ENCODE results near the gene ZNF428.
A peak's percentile ranks its signal among the peaks of the same experiment; 100 is the strongest.

Gene ZNF428

DNA sequence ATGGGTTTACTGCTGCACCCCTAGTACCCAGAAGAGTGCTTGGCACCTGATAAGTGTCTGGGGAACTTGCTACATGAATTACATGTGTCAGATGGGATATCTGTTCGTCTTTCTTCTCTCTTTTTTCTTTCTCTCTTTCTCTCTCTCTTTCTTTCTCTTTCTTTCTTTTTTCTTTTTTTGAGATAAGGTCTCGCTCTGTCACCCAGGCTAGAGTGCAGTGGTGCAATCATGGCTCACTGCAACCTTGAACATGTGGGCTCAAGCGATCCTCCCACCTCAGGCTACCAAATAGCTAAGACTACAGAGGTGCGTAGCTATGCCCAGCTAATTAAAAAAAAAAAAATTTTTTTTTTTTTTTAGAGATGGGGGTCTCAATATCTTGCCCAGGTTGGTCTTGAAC lies 14.1 kb upstream of the ZNF428 start:
- no peaks in the 10 kb centered on the region for H3K9me3 ChIP-seq
- no peaks in the 10 kb centered on the region for H3K36me3 ChIP-seq
- H3K4me3 ChIP-seq (ENCODE audit: low read depth, low read length) = no peak overlapping the region
- peaks cover 5% of the 10 kb centered on the region for H3K27me3 ChIP-seq
- no peak for DNase-seq
- TF ChIP-seq, protein P1, sequence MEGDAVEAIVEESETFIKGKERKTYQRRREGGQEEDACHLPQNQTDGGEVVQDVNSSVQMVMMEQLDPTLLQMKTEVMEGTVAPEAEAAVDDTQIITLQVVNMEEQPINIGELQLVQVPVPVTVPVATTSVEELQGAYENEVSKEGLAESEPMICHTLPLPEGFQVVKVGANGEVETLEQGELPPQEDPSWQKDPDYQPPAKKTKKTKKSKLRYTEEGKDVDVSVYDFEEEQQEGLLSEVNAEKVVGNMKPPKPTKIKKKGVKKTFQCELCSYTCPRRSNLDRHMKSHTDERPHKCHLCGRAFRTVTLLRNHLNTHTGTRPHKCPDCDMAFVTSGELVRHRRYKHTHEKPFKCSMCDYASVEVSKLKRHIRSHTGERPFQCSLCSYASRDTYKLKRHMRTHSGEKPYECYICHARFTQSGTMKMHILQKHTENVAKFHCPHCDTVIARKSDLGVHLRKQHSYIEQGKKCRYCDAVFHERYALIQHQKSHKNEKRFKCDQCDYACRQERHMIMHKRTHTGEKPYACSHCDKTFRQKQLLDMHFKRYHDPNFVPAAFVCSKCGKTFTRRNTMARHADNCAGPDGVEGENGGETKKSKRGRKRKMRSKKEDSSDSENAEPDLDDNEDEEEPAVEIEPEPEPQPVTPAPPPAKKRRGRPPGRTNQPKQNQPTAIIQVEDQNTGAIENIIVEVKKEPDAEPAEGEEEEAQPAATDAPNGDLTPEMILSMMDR (IDR thresholded peaks at IDR 0.05; ENCODE audit: low read depth, low read length) = no peak
- peaks cover 4% of the 10 kb centered on the region for H3K4me1 ChIP-seq

DNA sequence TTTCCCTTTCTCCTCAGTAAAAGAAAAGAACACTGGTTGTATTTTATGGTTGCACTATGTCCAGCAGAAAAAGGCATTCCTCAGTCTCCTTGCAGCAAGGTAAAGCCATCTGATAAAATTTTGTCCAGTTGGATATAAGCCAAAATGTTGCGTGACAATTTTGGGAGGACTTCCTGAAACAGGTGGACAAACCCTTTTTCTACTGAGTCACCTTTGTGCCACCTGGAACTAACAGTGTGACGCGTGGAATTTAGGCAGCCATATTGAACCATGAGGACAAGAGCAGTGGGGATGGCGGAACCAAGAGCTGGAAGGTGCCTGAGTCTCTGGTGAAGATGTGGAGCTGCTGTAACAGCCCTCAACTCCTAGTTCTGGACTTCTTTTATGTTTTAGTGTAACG lies 12.1 kb upstream of the ZNF428 start:
- Histone ChIP-seq H3K4me3 (ENCODE audit: low read depth, low read length) (no peak overlapping the region), H3K27me3 (no peaks in the 10 kb centered on the region), H3K9me3 (no peaks in the 10 kb centered on the region; the same call in 1 of the 2 replicates), H3K36me3 (no peaks in the 10 kb centered on the region), H3K4me1 (peaks cover 4% of the 10 kb centered on the region)
- TF ChIP-seq, protein P1 (IDR thresholded peaks at IDR 0.05; ENCODE audit: low read depth, low read length) = no peak
- no peak for DNase-seq

DNA sequence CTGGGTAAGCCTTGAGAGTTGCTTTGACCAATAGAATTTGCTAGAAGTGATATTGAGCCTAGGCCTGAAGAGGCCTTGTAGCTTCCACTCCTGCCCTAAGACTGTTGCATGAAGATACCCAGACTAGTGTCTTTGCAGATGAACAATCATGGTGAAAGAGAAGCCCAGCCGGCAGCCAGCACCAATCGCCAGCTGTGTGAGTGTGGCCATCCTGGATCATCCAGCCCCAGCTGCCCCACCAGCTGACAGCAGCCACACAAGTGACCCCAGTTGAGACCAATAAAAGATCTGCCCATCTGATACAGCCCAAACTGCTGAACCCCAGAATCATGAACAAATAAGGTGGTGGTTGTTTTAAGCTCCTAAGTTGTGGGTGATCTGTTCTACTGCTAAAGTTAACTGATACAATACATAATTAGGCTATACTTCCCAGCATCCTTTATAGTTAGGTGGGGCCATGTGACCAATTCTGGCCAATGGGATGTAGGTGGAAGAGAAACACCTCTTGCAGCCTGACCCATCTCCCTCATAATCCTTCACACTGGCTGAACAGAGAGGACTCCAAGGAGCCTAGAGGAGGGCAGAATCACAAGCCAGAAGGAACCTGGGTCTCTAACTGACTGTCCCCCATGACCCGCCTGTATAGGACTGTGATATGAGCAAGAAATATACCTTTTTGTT lies 9.4 kb upstream of the ZNF428 start:
- Histone ChIP-seq H3K4me1 (no peaks in the 10 kb centered on the region), H3K9me3 (no peaks in the 10 kb centered on the region; the same call in 1 of the 2 replicates), H3K27me3 (no peaks in the 10 kb centered on the region), H3K4me3 (ENCODE audit: low read depth, low read length) (no peak overlapping the region), H3K36me3 (no peaks in the 10 kb centered on the region)
- TF ChIP-seq, protein P1 (IDR thresholded peaks at IDR 0.05; ENCODE audit: low read depth, low read length) = no peak
- DNase-seq = no peak

DNA sequence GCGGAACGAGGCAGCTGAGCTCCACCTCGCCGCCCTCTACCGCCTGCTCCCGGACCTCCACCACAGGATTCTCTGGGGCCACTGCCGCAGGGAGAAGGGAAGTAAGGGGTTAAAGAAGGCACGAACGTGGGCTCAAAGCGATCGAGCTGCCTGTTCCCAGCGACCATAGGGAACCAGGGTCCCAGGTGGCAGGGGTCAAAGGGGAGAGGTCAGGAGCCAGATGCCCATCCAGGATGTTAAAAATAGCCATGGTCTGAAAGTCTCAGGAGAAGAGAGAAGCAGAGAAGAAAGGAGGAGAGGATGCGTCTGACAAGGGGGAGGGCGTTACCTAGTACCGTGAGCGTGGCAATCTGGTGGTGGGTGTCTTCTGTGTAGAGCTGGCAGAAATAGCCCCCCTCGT lies 7.4 kb upstream of the ZNF428 start:
- Histone ChIP-seq H3K4me3 (ENCODE audit: low read depth, low read length) (no peak overlapping the region), H3K4me1 (no peaks in the 10 kb centered on the region), H3K27me3 (no peaks in the 10 kb centered on the region), H3K36me3 (no peaks in the 10 kb centered on the region), H3K9me3 (no peaks in the 10 kb centered on the region; the same call in 1 of the 2 replicates)
- TF ChIP-seq, protein P1 (IDR thresholded peaks at IDR 0.05; ENCODE audit: low read depth, low read length) = no peak
- DNase-seq = no peak

DNA sequence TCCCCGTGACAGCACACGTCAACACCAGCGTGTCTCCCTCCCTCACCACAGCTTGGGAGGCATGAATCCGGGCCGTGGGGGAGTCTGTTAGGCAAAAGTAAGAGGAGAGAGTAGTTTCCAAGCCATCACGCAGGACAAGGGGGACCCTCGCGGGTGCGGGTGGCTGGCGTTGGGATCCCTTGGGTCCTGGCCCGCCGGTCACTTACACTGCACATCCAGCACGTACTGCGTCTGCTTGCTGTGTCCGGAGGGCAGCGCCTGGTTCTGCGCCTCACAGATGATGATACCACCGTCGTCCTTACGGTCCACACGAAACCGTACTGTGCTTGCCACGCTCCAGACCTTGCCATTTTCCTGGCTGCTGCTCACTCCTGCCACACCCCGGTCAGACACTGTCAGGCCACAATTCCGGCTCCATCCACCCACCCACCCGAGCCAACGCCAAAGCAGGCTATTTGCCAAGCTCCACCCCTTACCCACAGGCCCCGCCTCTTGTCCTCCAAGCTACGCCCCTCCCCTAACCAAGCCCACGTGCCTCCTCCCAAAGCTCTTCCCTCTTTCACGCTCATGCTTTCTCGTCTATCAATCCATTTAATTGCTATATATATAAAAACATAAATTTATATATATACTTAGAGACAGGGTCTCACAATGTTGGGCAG lies 6.6 kb upstream of the ZNF428 start:
- TF ChIP-seq, protein P1 (IDR thresholded peaks at IDR 0.05; ENCODE audit: low read depth, low read length) = peak; percentile 47
- Histone ChIP-seq H3K27me3 (no peaks in the 10 kb centered on the region), H3K36me3 (no peaks in the 10 kb centered on the region), H3K4me3 (ENCODE audit: low read depth, low read length) (no peak overlapping the region), H3K9me3 (no peaks in the 10 kb centered on the region; the same call in 1 of the 2 replicates), H3K4me1 (no peaks in the 10 kb centered on the region)
- peak; percentile 77 for DNase-seq

DNA sequence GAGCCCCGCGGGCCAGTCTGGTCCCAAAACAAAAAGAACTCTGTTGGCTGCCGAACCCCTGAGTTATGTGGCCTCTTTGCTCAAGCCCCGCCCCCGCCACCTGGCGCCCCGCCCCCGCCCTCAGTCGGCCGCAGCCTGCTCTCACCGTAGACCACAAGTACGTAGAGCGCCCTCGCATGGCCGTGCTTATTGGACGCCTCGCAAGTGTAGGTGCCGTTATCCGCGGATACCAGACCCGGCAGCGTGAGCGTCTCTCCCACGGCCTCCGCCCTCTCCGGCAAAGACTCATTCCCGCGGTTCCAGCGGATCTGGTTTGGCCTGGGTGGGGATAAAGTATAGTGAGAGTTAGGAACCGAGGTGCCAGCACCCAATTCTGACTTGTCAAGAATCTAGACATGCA lies 5.5 kb upstream of the ZNF428 start:
- H3K9me3 ChIP-seq = no peaks in the 10 kb centered on the region; the same call in 1 of the 2 replicates
- no peak overlapping the region for H3K4me3 ChIP-seq (ENCODE audit: low read depth, low read length)
- DNase-seq = no peak
- no peaks in the 10 kb centered on the region for H3K27me3 ChIP-seq
- H3K36me3 ChIP-seq = no peaks in the 10 kb centered on the region
- H3K4me1 ChIP-seq = no peaks in the 10 kb centered on the region
- TF ChIP-seq, protein P1 (IDR thresholded peaks at IDR 0.05; ENCODE audit: low read depth, low read length) = no peak
